Measurements from ENCODE around the gene LCOR. TPM values are rescaled to one million over a fixed set of nuclear protein-coding genes. Genes with fewer than 3 reads are reported as not detected.

The LCOR gene
- total and polyA plus RNA-seq, 2 of the 4 experiments (the other 2 are of a cell fraction): 3.7 to 36.9 TPM

GRCh38 chr10:96858038-96858705 is 26.1 kb downstream of the LCOR start:
- ATAC-seq (ENCODE audit: low read depth): peak; percentile 59
- Histone ChIP-seq H3K9me1 (ENCODE audit: insufficient read depth, low read length) (peaks cover 9% of the 10 kb centered on the region), H2BK5ac (ENCODE audit: low read depth, low read length, poor library complexity, severe bottlenecking) (peak overlapping the region; percentile 36), H4K8ac (ENCODE audit: low read depth in 2 of 2, low read length in 2 of 2) (no peak overlapping the region), H2AK5ac (ENCODE audit: low read depth, low read length) (no peak overlapping the region), H4K20me1 (ENCODE audit: insufficient read depth, low read length) (peaks cover 52% of the 10 kb centered on the region), H2BK15ac (ENCODE audit: low read depth, low read length) (no peak overlapping the region), H3K56ac (ENCODE audit: extremely low read depth, insufficient read depth, low read length) (no peak overlapping the region), H3K9ac (ENCODE audit: low read depth, low read length) (no peak overlapping the region), H2BK120ac (ENCODE audit: low read depth, low read length) (no peak overlapping the region), H3K27me3 (ENCODE audit: control insufficient read depth, insufficient read depth, low read length) (no peaks in the 10 kb centered on the region), H3K14ac (replicated peaks; ENCODE audit: low read depth, low read length) (no peak overlapping the region), H2BK20ac (ENCODE audit: low read depth, low read length) (no peak overlapping the region), H2AFZ (replicated peaks; ENCODE audit: low read length, poor library complexity) (no peak overlapping the region), H3K4me3 (ENCODE audit: insufficient read depth, low read depth, low read length) (no peak overlapping the region), H3K4me1 (ENCODE audit: control insufficient read depth, insufficient read depth, low read length) (peaks cover 5% of the 10 kb centered on the region; the same call in 1 of the 2 replicates), H3K18ac (ENCODE audit: low read depth, low read length) (no peak overlapping the region), H3K9me3 (ENCODE audit: control insufficient read depth, insufficient read depth, low read length) (no peaks in the 10 kb centered on the region), H3K23ac (ENCODE audit: low read depth, low read length) (no peak overlapping the region), H4K5ac (ENCODE audit: low read depth, low read length) (no peak overlapping the region), H2AK9ac (replicated peaks; ENCODE audit: low read depth, low read length, poor library complexity) (no peak overlapping the region), H3K4me2 (ENCODE audit: low read depth, low read length) (no peak overlapping the region), H3K4ac (ENCODE audit: low read depth, low read length) (no peak overlapping the region), H3K27ac (ENCODE audit: insufficient read depth, low read length) (no peak overlapping the region), H3K36me3 (ENCODE audit: control insufficient read depth, insufficient read depth, low read length) (peaks cover 10% of the 10 kb centered on the region), H4K91ac (ENCODE audit: insufficient read depth, low read depth, low read length) (no peak overlapping the region), H3K79me1 (ENCODE audit: low read depth in 1 of 2, low read length in 2 of 2) (peaks cover 37 to 72% of the 10 kb centered on the region in 2 experiments)
- peak; percentile 25 for DNase-seq
- dilution Hi-C loops (cut with HindIII; ENCODE audit: low sequenced_read_pairs, unreplicated experiment) (no loop called here), intact Hi-C loops (cut with micrococcal nuclease) (no loop called here), in situ Hi-C loops (cut with MboI; ENCODE audit: low sequenced_read_pairs) (loop anchor here (5.0 kb wide), 1 partner anchor 34 kb away; no protein-coding TSS in a partner anchor)
- no TSS peak for BruUV-seq (replicated peaks)
- no CpG with 5 or more reads among the region's 2 CpGs for WGBS, 2 experiments (ENCODE audit: extremely low coverage in 2 of 2, insufficient read length in 1 of 2)
- CTCF ChIA-PET: no interaction called here
- POLR2A ChIA-PET (ENCODE audit: unreplicated experiment): no interaction called here
- TF ChIP-seq USF2 (IDR thresholded peaks at IDR 0.05; ENCODE audit: low read depth, low read length) (no peak), RFX5 (IDR thresholded peaks at IDR 0.05; ENCODE audit: low read depth, low read length) (no peak), POLR2A (IDR thresholded peaks at IDR 0.05; ENCODE audit: low read depth, low read length) (no peak), MAFK (IDR thresholded peaks at IDR 0.05; ENCODE audit: low read depth, low read length) (no peak), CTCF (conservative IDR thresholded peaks at IDR 0.05; ENCODE audit: low read depth, low read length) (no peak), CHD1 (IDR thresholded peaks at IDR 0.05; ENCODE audit: low read depth, low read length) (no peak), SMC3 (IDR thresholded peaks at IDR 0.05; ENCODE audit: low read depth, low read length) (no peak), MXI1 (IDR thresholded peaks at IDR 0.05; ENCODE audit: borderline replicate concordance, low read depth, low read length) (no peak)

All from IMR-90 (cell line).